Keratinocyte (primary cell): ENCODE results near the gene ANKRD24.

Experiments
- EZH2 ChIP-seq: IDR thresholded peaks from one replicate; pipeline ENCODE4 v1.6.1; 2012; ENCODE audit warnings: inconsistent platforms, mild to moderate bottlenecking, low read length, moderate library complexity
- TF ChIP-seq, protein P1 (sequence below), 3 experiments: IDR thresholded peaks in 1 of 3; conservative IDR thresholded peaks in 1 of 3; optimal IDR thresholded peaks in 1 of 3; 2 replicates in 2 of 3; 3 replicates in 1 of 3; pipeline versions ENCODE3 to v1.5.1; 2011; ENCODE audit warnings: low read length in 3 of 3, mild to moderate bottlenecking in 3 of 3, moderate library complexity in 2 of 3, control low read depth in 1 of 3, inconsistent platforms in 1 of 3; ENCODE audit not compliant: insufficient read depth in 2 of 3; ENCODE audit errors: extremely low read depth in 1 of 3

- TF ChIP-seq EZH2 = no peak
- TF ChIP-seq, protein P1, sequence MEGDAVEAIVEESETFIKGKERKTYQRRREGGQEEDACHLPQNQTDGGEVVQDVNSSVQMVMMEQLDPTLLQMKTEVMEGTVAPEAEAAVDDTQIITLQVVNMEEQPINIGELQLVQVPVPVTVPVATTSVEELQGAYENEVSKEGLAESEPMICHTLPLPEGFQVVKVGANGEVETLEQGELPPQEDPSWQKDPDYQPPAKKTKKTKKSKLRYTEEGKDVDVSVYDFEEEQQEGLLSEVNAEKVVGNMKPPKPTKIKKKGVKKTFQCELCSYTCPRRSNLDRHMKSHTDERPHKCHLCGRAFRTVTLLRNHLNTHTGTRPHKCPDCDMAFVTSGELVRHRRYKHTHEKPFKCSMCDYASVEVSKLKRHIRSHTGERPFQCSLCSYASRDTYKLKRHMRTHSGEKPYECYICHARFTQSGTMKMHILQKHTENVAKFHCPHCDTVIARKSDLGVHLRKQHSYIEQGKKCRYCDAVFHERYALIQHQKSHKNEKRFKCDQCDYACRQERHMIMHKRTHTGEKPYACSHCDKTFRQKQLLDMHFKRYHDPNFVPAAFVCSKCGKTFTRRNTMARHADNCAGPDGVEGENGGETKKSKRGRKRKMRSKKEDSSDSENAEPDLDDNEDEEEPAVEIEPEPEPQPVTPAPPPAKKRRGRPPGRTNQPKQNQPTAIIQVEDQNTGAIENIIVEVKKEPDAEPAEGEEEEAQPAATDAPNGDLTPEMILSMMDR (optimal IDR thresholded peaks at IDR 0.05 in 1 of 3, IDR thresholded peaks at IDR 0.05 in 1 of 3, conservative IDR thresholded peaks at IDR 0.05 in 1 of 3; ENCODE audit: extremely low read depth in 1 of 3, insufficient read depth in 2 of 3, low read length in 3 of 3) = no peak
Measured at GRCh38 chr19:4184718-4185352, 2.3 kb downstream of the ANKRD24 start.
